Right lobe of liver (tissue), 4 donors: ENCODE results near the gene GALNT12.

ENCODE experiments used
- POLR2A ChIP-seq: fragments of 450-650 bp; IDR thresholded peaks from one replicate; pipeline ENCODE4 v1.6.1; 2017; ENCODE audit warnings: antibody characterized with exemption, mild to moderate bottlenecking
- TF ChIP-seq, protein P1 (sequence below), 4 donors: fragments of 200-600 bp in 3 of 4; fragments of 450-650 bp in 1 of 4; IDR thresholded peaks; one replicate each; pipeline versions ENCODE4 v1.5.1 to v1.8.0; 2016 to 2022; ENCODE audit warnings: antibody characterized with exemption in 4 of 4, mild to moderate bottlenecking in 2 of 4
- donor health status: DM: no; HTN: no; CAD: no.
- donor health status: DM: no; HTN: no; CAD: no.
- donor health status: DM: no; HTN: yes; CAD: no.

DNA sequence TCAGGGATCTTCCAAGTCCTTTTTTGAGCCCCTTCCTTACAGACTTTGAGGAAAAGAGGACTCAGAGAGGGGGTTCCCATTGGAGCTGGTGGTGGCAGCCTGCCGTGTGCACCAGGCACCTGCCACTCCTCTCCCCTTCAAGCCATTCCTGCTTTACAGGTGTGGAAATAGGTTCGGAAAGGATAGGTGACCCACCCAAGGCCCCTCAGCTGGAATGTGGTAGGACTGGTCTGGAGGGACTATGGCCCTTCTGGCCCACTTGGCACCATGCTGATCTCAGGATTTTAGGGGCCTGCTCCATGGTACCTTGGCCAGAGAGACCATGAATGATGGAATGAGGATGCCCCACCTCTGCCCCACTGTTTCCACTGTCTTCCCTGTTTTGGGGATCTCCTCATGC is 1.4 kb downstream of the GALNT12 start:
- TF ChIP-seq, protein P1, sequence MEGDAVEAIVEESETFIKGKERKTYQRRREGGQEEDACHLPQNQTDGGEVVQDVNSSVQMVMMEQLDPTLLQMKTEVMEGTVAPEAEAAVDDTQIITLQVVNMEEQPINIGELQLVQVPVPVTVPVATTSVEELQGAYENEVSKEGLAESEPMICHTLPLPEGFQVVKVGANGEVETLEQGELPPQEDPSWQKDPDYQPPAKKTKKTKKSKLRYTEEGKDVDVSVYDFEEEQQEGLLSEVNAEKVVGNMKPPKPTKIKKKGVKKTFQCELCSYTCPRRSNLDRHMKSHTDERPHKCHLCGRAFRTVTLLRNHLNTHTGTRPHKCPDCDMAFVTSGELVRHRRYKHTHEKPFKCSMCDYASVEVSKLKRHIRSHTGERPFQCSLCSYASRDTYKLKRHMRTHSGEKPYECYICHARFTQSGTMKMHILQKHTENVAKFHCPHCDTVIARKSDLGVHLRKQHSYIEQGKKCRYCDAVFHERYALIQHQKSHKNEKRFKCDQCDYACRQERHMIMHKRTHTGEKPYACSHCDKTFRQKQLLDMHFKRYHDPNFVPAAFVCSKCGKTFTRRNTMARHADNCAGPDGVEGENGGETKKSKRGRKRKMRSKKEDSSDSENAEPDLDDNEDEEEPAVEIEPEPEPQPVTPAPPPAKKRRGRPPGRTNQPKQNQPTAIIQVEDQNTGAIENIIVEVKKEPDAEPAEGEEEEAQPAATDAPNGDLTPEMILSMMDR (IDR thresholded peaks at IDR 0.05): no peak
- TF ChIP-seq POLR2A: no peak
